ENCODE measurements around the gene P2RY14. TPM values are rescaled to one million over a fixed set of nuclear protein-coding genes. Genes with fewer than 3 reads are reported as not detected.

The P2RY14 gene
- total RNA-seq, 4 donors from 2014 or later = 1.8 to 3.7 (median 2.8) TPM

- intact Hi-C loops (cut with DNase I; ENCODE audit: low total_unique reads) = no loop called here
- TF ChIP-seq CTCF (IDR thresholded peaks at IDR 0.05) (no peak), POLR2A (IDR thresholded peaks at IDR 0.05) (no peak)
- H3K4me3 ChIP-seq (ENCODE audit: low read depth, poor library complexity, severe bottlenecking) = no peak overlapping the region
- WGBS, 2 donors = 86 to 92% methylated on average over 3 of the region's 3 CpGs
- no peak for DNase-seq (ENCODE audit: low spot score in 2 of 2)
These were observed 112.2 kb downstream of the P2RY14 start for GRCh38 chr3:151166161-151166560.

- intact Hi-C loops (cut with DNase I; ENCODE audit: low total_unique reads) = no loop called here
- H3K4me3 ChIP-seq (ENCODE audit: low read depth, poor library complexity, severe bottlenecking) = no peak overlapping the region
- 50 to 58% methylated on average over 7 of the region's 7 CpGs for WGBS, 2 donors
- no peak for TF ChIP-seq POLR2A (IDR thresholded peaks at IDR 0.05)
- TF ChIP-seq CTCF (IDR thresholded peaks at IDR 0.05) = no peak
- no peak for DNase-seq (ENCODE audit: low spot score in 2 of 2)
These were observed 113.1 kb downstream of the P2RY14 start for GRCh38 chr3:151165226-151165625.

Other genes with a start within 250 kb of the P2RY14 start
- gene MED12L, start 192.9 kb downstream of the P2RY14 start, total RNA-seq = under 1 TPM; 0.15 to 0.37 (median 0.22) TPM
- gene GPR171, start 75.3 kb downstream of the P2RY14 start, total RNA-seq = under 1 TPM in 2 of 4 donors, not detected in 2; 0.55 to 0.68 TPM
- gene GPR87, start 38.3 kb upstream of the P2RY14 start, total RNA-seq = 10 to 100 TPM; 24.2 to 68.5 (median 55.4) TPM
- 1 to 10 TPM in 1 of 4 donors, under 1 TPM in 3; 0.34 to 1.2 (median 0.58) TPM for gene P2RY13, start 51.0 kb upstream of the P2RY14 start, total RNA-seq
- gene P2RY12, start 106.2 kb upstream of the P2RY14 start, total RNA-seq = 1 to 10 TPM in 1 of 4 donors, under 1 TPM in 2, not detected in 1; 0.34 to 2.1 (median 0.46) TPM
- gene IGSF10, start 182.5 kb upstream of the P2RY14 start, total RNA-seq = 1 to 10 TPM in 3 of 4 donors, under 1 TPM in 1; 0.67 to 3.3 (median 2.1) TPM